A549 treated with Mapracorat at 1 μM for 4 hours (cell line): ENCODE data around the gene TNFSF18. TPM values are rescaled to one million over a fixed set of nuclear protein-coding genes. Genes with fewer than 3 reads are reported as not detected.

Source experiments
- total RNA-seq: library from RNA; stranded (reverse); fragments of 200-300 nt; extraction: Qiagen RNA extraction; gene quantifications from 5 replicates; pipeline ENCODE4 v1.2.3, GENCODE V29; 2022

The TNFSF18 gene
- not detected in 5 replicates for total RNA-seq

GRCh38 chr1:173050865-173051264 lies at the start of gene TNFSF18:
Gene TNFSF18 (minus strand): TSS chr1:173050941. CDS start chr1:173050896, 45 bp downstream.

Other genes with a start within 250 kb of the TNFSF18 start
- gene TNFSF4, start 156.4 kb upstream of the TNFSF18 start, total RNA-seq, result 0.04 to 0.06 TPM in 2 of 5 replicates, not detected in the others